Measurements from ENCODE around the gene STAC2. TPM values are rescaled to one million over a fixed set of nuclear protein-coding genes. Genes with fewer than 3 reads are reported as not detected.

Gene STAC2
- total and polyA plus RNA-seq, 9 of the 15 experiments (the other 6 are each of a cell fraction or from before 2014, with no cell fraction given): not detected

DNA sequence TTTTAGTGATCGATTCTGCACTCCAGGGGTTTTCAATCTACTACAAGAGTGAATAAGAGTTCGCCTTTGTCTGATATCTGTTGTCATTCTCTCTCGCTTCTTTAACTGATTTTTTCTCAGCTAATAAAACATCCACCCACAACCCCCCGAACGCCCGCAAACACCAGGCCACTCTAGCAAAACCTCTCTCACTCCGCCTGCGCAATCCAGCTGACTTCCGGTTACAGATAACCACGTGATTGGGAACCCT is 26.0 kb downstream of the STAC2 start (continued):
- TF ChIP-seq EGR1 (conservative IDR thresholded peaks at IDR 0.05) (peak; percentile 91), ZNF143 (CRISPR knock-in tag; IDR thresholded peaks at IDR 0.05) (no peak), HNRNPLL (IDR thresholded peaks at IDR 0.05; ENCODE audit: low read depth, low read length, poor library complexity, severe bottlenecking) (peak; percentile 83), ZNF436 (CRISPR knock-in tag; IDR thresholded peaks at IDR 0.05) (no peak), ZNF124 (CRISPR knock-in tag; IDR thresholded peaks at IDR 0.05) (no peak), FOXK2 (conservative IDR thresholded peaks at IDR 0.05 in 1 of 2, IDR thresholded peaks at IDR 0.05 in 1 of 2; ENCODE audit: low read depth in 2 of 2) (peak in 1 of 2 experiments; percentile 81; a peak in 2 of 4 replicates), TOE1 (IDR thresholded peaks at IDR 0.05; ENCODE audit: borderline replicate concordance) (peak; percentile 98), TOE1 (CRISPR knock-in tag; IDR thresholded peaks at IDR 0.05; ENCODE audit: borderline replicate concordance, low read depth) (no peak), MEIS2 (IDR thresholded peaks at IDR 0.05; ENCODE audit: partially characterized antibody) (peak; percentile 62), BRD4 (IDR thresholded peaks at IDR 0.05) (no peak), SPI1 (IDR thresholded peaks at IDR 0.05; ENCODE audit: borderline replicate concordance, low read depth, low read length) (0 out of 2 replicates have a peak, but pooled peaks have one; percentile 15), CBFA2T2 (conservative IDR thresholded peaks at IDR 0.05) (peak; percentile 78), SRSF7 (optimal IDR thresholded peaks at IDR 0.05; ENCODE audit: low read depth, low read length) (no peak)
- TF ChIP-seq, protein P1, sequence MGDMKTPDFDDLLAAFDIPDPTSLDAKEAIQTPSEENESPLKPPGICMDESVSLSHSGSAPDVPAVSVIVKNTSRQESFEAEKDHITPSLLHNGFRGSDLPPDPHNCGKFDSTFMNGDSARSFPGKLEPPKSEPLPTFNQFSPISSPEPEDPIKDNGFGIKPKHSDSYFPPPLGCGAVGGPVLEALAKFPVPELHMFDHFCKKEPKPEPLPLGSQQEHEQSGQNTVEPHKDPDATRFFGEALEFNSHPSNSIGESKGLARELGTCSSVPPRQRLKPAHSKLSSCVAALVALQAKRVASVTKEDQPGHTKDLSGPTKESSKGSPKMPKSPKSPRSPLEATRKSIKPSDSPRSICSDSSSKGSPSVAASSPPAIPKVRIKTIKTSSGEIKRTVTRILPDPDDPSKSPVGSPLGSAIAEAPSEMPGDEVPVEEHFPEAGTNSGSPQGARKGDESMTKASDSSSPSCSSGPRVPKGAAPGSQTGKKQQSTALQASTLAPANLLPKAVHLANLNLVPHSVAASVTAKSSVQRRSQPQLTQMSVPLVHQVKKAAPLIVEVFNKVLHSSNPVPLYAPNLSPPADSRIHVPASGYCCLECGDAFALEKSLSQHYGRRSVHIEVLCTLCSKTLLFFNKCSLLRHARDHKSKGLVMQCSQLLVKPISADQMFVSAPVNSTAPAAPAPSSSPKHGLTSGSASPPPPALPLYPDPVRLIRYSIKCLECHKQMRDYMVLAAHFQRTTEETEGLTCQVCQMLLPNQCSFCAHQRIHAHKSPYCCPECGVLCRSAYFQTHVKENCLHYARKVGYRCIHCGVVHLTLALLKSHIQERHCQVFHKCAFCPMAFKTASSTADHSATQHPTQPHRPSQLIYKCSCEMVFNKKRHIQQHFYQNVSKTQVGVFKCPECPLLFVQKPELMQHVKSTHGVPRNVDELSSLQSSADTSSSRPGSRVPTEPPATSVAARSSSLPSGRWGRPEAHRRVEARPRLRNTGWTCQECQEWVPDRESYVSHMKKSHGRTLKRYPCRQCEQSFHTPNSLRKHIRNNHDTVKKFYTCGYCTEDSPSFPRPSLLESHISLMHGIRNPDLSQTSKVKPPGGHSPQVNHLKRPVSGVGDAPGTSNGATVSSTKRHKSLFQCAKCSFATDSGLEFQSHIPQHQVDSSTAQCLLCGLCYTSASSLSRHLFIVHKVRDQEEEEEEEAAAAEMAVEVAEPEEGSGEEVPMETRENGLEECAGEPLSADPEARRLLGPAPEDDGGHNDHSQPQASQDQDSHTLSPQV (IDR thresholded peaks at IDR 0.05): 0 out of 2 replicates have a peak, but pooled peaks have one; percentile 59
- TF ChIP-seq, protein P2, sequence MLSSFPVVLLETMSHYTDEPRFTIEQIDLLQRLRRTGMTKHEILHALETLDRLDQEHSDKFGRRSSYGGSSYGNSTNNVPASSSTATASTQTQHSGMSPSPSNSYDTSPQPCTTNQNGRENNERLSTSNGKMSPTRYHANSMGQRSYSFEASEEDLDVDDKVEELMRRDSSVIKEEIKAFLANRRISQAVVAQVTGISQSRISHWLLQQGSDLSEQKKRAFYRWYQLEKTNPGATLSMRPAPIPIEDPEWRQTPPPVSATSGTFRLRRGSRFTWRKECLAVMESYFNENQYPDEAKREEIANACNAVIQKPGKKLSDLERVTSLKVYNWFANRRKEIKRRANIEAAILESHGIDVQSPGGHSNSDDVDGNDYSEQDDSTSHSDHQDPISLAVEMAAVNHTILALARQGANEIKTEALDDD (IDR thresholded peaks at IDR 0.05): 0 out of 2 replicates have a peak, but pooled peaks have one; percentile 3
- TF ChIP-seq, protein P3, sequence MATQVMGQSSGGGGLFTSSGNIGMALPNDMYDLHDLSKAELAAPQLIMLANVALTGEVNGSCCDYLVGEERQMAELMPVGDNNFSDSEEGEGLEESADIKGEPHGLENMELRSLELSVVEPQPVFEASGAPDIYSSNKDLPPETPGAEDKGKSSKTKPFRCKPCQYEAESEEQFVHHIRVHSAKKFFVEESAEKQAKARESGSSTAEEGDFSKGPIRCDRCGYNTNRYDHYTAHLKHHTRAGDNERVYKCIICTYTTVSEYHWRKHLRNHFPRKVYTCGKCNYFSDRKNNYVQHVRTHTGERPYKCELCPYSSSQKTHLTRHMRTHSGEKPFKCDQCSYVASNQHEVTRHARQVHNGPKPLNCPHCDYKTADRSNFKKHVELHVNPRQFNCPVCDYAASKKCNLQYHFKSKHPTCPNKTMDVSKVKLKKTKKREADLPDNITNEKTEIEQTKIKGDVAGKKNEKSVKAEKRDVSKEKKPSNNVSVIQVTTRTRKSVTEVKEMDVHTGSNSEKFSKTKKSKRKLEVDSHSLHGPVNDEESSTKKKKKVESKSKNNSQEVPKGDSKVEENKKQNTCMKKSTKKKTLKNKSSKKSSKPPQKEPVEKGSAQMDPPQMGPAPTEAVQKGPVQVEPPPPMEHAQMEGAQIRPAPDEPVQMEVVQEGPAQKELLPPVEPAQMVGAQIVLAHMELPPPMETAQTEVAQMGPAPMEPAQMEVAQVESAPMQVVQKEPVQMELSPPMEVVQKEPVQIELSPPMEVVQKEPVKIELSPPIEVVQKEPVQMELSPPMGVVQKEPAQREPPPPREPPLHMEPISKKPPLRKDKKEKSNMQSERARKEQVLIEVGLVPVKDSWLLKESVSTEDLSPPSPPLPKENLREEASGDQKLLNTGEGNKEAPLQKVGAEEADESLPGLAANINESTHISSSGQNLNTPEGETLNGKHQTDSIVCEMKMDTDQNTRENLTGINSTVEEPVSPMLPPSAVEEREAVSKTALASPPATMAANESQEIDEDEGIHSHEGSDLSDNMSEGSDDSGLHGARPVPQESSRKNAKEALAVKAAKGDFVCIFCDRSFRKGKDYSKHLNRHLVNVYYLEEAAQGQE (IDR thresholded peaks at IDR 0.05; ENCODE audit: borderline replicate concordance): peak; percentile 81
- TF ChIP-seq, protein P3 (CRISPR knock-in tag; IDR thresholded peaks at IDR 0.05; ENCODE audit: low read depth): no peak

Data from K562 (cell line).